ENCODE measurements around the gene SLC12A2.

SLC12A2 gene

DNA sequence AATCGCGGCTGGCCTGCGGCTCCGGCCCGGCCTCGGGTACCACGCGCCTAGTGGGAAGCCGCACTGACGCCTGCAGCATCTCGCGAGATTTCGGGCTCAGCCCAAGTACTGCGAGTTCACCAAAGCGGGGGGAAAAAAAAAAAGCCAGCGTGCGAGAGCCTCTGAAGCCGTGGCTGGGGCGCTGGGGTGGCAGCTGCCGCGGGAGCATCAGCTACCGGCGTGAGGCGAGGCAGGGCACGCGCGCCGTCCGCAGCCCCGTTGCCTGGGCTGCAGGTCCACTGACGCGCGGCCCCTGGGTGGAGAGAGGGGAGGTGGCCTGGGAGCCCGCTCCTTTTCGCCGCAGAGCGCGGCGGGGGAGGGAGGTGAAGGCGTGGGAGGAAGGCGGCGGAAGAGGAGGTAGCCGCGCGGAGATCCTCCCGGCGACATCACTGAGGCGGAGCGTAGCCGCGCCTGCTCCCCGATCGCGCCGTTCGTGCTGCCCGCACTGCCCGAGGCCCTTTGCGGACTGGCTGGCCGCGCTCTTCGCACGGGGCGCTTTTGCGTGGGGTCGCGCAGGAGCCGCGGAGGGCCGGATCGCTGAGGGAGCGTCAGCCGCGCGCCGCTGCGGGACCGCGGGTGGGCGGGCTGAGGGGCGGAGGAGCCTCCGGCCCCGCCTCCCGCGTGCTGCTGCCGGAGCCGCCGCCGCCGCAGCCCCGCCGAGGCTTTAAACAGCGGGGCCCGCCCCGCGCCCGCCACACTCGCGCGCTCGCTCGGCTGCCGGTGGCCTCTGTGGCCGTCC lies at the start of gene SLC12A2:
Gene SLC12A2, plus strand, starts transcription at position 734 of the 778 bp plus-strand sequence. CDS start 189 bp downstream, outside the sequence.
- DNase-seq (ENCODE audit: low spot score) = peak; percentile 94

DNA sequence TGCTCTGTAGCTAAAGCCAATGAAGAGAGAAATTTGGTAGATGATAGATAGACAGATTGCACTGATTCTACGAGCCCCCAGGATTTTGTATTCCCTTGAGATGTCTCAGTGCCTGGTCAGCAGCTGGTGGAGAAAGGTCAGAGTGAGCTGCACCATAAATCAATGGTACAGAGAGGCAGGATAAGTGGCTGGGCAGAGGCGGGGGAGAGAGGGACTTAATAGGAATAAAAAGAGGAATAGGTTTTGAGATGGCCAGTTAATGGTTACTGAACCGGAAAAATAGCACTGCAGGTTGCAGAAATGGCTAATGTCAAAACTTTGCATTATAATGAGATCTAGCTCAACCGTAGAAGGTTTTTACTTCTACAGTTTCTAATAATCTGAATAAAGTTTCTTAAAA lies 47.9 kb upstream of the SLC12A2 start:
- peak; percentile 18 for DNase-seq (ENCODE audit: low spot score)

DNA sequence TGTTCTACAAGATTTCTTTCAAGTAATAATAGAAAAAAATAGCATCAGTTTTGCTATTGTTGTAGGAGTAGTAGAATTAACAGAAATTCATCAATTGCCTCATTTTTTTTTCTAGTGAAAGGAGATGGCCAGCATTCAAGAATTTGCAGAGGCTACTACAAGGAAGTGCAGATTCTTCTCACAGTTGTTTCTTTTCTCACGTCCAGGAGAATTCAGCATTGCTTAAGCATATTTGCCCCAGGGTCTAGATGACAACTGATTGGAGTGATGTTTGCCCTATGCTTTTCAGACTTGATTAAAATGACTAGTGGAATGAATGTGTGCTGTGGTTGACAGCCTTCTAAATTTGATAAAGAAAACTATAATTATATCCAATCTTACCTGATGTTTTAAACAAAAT lies 46.6 kb upstream of the SLC12A2 start:
- DNase-seq (ENCODE audit: low spot score) = peak; percentile 17

DNA sequence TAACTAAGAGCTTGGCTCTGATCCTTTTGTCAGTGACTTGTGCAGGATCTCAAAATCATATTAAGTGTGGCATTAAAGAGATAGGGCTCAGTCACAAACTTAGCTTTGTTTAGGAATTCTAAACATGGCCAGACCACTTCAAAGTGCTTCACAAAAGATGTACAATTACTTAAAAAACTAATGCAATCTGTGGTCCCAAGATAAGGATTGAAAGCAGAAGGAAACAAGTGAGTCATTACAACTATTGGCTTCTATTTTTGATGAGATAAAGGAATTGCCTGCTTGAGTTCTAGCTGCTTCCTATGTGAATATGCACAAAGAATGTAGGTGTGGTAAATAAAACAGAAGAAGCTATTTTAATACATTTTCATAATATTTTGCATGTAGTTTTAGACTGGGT lies 44.9 kb upstream of the SLC12A2 start:
- peak; percentile 5 for DNase-seq (ENCODE audit: low spot score)

DNA sequence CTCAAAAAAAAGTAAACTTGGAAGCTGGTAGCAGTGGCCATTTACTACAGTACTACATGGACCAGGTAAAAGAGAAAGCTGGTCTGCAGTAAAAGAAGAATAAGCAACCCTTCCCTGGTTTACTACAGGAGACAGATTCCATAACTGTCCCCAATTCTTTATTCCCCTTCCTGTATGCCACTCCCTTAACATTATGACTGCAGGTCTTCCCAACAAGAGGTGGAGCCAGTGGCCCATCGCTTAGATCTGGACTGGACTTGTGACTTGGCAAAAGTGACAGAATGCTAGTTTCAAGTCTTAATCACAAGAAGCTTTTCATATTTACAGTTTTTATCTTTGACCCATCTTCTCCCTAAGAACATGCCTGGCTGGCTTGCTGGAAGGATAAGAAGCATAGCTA lies 42.6 kb upstream of the SLC12A2 start:
- no peak for DNase-seq (ENCODE audit: low spot score)

DNA sequence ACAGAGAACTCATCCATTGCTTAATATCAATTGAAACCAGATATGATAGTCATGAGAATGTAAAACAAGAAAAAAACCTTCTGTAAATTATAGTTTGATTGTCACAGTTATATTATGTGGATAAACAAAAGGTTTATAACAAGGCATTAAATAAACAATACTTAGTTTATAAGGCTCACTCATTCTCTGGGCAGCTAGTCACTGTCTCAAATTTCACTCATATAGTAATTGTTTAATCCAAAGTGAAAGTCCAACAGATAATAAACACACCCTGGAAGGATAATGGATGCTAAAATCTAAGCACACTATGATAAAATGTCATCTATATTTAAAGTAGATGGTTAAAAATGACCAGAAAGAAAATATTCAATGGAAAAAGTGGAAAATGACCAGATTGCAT lies 30.8 kb upstream of the SLC12A2 start:
- DNase-seq (ENCODE audit: low spot score) = no peak

DNA sequence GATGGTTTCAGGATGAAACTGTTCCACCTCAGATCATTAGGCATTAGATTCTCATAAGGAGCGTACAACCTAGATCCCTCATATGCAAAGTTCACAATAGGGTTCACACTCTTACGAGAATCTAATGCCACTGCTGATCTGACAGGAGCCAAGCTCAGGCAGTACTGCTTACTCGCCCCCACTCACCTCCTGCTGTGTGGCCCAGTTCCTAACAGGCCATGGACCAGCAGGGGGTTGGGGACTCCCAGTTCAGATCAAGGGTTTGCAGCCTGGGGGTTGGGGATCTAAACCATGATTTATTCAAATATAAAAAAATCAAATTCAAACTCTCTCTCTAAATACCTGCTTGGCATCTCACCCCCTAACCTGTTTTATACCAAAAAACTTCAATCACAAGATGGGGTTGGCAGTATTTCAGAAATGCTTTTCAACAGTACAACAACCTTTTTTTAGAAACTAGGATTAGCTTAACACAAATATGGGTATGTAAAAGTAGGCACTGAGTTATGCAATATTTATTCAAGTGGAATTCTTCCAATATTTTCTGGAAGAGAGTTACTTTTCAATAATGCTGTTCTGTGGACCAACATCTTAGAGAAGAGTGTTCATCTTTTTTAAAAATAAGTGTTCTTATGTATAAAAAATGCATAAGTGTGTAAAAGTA lies 30.1 kb upstream of the SLC12A2 start:
- DNase-seq (ENCODE audit: low spot score) = no peak

DNA sequence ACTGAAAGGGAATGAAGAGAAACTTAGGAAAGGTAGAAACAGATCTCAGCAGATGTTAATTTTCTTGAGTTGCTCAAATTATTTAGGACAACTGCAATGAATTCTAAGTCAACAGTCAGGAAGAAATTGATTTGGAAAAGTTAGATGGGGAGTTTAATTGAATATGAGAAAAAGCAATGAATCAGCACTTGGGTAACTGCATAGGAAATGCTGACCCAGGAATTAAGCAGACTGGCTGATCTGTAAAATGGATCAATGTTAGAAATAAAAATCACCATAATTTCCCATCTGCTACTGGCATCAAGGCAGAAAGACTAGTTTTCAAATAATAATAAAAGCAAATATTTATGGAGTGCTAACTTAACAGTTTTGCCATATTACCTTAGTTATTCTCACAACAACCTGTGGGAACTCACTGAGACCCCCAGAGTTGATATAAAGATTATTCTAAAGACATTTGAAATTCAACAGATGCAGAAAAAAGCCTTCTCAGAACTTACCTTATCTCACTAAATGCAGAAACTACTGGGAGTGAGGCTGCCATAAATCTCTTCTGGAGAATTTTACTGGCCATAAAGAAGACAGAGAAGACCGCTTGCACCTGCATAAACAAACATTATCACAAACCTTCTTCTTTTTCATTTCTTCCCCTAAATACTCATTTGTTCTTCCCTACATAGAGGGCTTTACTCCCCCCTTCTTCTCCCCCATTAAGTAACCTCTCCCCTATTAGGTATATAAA lies 22.8 kb upstream of the SLC12A2 start:
- no peak for DNase-seq (ENCODE audit: low spot score)

DNA sequence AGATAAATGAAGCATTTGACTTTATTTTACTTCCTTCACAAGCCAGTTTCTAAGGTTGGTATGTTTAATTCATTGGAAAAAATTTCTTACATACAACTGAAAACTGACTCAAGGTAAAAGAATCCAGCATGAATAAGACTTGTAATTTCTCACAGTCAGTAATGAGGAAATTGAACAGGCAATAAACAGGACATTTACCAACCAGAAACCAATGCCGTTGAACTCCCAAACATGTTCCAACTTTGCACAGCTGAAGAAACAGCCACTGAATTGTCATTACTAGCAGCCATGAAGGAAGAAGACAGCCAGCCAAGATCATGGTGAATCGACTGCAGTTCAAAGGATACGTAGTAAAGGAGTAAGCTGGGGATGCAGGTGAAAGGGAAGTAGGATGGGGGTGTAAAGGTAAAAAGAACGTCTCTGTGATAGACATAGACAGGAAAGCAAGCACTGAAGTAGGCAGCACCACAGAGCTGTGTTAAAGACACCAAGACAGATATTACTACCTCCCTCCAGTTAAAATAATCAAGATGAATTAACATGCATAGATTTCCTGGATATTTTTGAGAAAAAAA lies 21.3 kb upstream of the SLC12A2 start:
- peak; percentile 83 for DNase-seq (ENCODE audit: low spot score)

DNA sequence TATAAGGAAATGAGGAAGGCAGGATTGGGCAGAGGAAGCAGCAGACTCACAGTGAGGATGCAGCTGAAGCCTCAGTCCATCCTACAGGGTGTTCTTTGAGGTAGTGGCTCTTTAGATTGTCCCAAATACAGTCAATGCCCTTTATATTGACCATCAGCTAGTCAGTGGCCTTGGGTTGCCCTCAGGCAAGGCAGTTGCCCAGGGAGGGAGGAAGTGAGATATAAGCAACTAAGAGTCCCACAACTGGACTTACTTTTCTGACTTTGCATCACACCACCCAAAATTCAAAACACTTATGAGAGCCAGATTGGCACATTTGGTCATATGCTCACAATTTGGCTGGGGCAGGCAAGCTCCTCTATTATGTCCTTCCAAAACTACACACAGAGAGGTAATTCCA lies 9.4 kb upstream of the SLC12A2 start:
- no peak for DNase-seq (ENCODE audit: low spot score)

DNA sequence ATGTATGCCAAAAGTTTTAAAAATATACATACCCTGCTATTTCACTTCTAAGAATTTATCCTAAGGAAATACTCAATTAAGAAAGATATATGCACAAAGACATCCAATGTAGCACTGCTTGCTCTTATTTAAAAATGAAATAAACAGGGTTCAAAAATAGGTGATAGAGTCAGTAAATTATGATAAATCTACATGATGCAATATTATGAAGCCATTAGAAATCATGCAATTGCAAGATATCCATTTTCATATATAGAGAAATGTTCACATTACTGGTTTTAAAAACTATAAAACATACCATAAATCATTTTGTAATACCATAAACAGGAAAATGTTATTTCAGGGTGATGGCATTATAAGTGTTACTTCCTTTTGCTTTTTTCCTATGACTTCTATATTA lies 8.6 kb upstream of the SLC12A2 start:
- DNase-seq (ENCODE audit: low spot score) = no peak

DNA sequence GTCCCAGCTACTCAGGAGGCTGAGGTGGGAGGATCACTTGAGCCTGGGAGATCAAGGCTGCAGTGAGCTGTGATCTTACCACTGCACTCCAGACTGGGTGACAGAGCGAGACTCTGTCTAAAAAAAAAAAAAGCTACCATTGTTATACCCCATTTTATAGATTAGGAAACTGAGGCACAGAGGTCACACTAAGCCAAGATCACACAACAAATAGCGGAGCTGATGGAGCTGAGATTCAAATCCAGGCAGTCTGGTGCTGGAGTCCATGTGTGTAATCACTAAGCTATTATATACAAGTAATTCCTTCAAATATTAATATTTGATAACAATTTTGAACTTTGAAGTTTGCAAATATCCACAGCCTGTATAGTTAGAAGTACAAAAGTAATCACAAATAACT lies 6.0 kb upstream of the SLC12A2 start:
- no peak for DNase-seq (ENCODE audit: low spot score)

DNA sequence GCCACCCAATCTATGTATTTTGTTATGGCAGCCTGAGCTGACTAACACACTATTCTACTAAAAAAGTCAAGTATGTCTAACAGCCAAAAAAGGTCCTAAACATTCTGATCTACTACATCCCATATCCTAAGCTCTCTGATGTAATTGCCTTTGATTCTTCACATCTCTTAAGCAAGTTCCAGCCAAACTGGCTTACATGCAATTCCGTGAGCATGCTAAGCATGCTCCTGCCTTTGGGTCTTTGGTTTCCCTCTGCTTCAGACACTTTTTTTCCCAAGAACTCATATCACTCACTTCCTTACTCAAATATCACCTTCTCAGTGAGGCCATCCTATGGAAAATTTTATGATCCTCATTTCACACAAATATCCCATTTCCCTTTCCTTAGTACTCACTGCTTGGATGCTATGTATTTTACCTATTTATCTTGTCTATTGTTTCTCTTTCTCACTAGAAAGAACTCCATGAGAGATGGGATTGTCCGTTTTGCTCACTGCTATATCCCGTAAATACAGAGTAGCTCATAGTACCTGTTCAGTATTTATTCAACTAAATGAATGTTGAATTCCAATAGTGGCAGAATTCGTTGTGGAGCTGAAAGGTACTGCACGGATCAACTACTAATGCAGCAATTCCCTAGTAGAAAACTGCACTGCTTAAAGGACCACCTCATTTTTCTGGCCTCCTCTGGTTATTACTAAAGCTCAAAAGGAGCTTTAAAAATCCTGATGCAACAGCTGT lies 2.3 kb upstream of the SLC12A2 start:
- DNase-seq (ENCODE audit: low spot score) = peak; percentile 53

DNA sequence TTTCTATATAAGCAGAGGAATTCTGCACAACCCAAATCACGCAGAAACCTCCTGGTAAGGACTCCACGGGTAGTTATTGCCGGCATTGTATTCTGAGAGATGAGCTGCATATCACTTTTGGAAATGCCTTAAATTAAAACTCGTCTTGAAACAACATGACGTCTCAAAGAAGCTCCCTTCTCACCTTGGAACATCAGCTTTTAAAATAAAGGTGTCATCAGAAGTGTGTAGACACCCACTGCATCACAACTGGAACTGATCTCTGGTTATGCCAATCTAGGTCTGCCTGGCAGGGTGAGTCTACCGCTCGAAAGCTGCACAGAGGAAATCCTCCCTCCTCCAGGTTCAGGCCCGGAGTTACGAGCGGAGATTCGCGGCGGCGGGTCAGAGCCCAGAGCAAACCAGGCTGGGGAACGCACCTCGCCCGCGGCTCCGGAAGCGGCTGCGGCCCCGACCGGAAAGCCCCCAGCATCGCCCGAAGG lies 974 bp upstream of the SLC12A2 start:
- DNase-seq (ENCODE audit: low spot score) = no peak

DNA sequence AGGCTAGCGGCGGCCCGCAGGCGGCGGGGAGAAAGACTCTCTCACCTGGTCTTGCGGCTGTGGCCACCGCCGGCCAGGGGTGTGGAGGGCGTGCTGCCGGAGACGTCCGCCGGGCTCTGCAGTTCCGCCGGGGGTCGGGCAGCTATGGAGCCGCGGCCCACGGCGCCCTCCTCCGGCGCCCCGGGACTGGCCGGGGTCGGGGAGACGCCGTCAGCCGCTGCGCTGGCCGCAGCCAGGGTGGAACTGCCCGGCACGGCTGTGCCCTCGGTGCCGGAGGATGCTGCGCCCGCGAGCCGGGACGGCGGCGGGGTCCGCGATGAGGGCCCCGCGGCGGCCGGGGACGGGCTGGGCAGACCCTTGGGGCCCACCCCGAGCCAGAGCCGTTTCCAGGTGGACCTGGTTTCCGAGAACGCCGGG lies 253 bp downstream of the SLC12A2 start:
- DNase-seq (ENCODE audit: low spot score) = no peak

DNA sequence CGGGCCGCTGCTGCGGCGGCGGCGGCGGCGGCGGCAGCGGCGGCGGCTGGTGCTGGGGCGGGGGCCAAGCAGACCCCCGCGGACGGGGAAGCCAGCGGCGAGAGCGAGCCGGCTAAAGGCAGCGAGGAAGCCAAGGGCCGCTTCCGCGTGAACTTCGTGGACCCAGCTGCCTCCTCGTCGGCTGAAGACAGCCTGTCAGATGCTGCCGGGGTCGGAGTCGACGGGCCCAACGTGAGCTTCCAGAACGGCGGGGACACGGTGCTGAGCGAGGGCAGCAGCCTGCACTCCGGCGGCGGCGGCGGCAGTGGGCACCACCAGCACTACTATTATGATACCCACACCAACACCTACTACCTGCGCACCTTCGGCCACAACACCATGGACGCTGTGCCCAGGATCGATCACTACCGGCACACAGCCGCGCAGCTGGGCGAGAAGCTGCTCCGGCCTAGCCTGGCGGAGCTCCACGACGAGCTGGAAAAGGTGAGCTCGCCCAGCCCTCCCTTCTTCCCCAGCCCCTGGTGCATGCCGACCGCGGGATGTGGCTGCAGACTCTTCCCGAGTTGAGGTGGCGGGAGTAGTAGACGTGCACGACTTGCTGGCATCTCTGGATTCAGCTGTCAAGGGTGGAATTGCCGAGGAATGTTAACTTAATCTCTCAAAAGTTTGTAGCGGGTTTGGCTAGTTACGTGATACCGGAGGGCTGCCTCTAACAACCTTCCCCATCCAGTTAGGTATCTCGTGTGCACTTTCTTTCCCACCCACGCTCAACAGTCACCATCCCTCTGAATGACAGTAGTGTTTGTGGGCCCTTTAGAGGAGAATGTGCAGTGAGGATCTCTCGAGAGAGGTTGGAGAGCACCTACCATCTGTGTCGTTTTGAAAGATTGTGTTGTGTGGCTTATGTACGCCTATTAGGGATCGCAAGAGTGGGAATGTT lies 932 bp downstream of the SLC12A2 start:
- DNase-seq (ENCODE audit: low spot score) = peak; percentile 34

DNA sequence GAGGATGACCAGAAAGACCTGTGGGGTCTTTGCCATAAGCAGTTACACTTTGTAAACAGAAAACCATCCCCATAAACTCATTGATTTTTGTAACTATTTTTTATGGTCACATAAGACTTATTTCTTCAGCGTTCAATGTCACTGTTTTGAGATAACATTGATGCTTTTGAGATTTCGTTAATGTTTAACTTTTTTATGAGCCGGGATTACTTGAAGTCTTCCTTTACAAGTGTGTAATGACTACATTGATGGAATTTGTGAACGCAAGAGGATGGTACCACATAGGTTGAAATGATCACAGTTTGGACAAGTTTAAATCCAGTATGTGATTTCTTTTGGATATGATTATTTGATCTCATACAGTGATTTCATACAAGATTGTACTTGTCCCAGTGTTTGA lies 1.8 kb downstream of the SLC12A2 start:
- DNase-seq (ENCODE audit: low spot score) = peak; percentile 39

DNA sequence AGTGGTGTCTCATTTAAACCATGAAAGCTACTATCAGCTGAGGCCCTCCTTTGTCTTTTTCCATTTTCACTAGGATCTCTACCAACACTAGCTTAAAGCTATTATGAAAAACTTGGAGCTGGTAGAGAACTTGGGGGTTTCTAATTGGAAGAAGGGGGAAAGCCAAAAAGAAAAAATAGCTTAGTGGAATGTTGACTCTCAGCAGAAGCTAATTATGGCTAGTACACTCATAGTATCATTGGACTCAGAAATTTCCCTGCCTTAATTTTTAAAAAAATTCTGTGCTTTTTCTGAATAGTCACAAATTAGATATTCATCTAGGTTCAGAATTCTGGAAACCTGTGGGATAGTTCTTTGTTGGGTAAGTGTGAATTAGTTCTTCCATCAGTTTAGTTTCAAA lies 8.0 kb downstream of the SLC12A2 start:
- no peak for DNase-seq (ENCODE audit: low spot score)

DNA sequence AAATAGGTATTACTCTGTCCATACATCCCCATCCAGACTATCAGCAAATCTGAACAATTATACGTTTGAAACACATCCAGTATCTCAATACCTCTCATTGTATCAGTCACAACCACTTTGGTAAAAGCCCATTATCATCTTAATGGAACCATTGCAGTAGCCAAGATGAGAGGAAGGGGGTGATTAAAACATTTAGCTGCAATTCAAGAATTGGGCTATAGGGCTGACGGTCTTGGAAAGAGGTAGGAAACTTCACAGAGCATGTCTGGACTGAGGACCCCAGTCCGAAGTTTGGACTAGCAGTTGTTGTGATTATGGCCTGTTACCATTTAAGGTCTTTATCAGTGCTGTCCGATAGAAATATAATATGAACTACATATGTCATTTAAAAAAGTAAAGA lies 8.6 kb downstream of the SLC12A2 start:
- DNase-seq (ENCODE audit: low spot score) = no peak

DNA sequence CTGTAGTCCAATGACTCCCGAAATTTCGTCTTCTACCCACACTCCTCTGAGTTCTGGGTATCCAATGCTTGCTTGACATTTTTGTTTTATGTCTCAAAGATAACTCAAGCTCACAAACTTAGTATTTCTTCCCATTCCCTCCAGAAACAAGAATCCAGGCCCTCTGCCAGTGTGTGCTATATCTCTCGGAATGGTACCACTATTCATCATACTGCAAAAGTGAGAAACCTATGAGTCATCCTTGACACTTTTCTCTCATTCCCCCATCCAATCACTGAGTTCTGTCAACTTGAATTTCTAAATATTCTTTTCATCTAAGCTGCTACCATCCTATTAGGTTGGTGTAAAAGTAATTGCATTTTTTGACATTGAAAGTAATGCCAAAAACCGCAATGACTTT lies 9.8 kb downstream of the SLC12A2 start:
- no peak for DNase-seq (ENCODE audit: low spot score)

DNA sequence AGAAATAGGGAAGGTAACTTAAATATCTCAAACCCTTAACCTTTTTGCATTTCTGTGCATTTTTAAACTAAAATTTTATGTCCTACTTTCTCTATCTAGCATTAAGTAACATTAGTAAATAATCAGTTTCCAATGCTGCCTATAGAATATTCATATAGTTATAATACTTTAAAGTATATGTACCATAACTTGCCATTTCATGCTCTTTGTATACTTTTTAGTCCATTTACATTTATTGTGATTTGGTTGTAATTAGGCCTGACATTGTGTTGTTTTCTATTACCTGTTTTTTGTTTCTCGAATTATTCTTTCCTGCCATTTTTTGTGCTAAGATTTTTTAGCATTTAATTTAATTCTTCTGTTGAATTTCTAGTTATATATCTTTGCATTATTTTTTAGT lies 13.7 kb downstream of the SLC12A2 start:
- DNase-seq (ENCODE audit: low spot score) = no peak
